ENCODE measurements around the gene LCE3A.

GRCh38 chr1:152621993-152622392 is 910 bp downstream of the LCE3A start:
- no peak for TF ChIP-seq CTCF (IDR thresholded peaks at IDR 0.05; ENCODE audit: low read depth, low read length, missing input control)
- no peak for TF ChIP-seq EGR1 (IDR thresholded peaks at IDR 0.05; ENCODE audit: low read depth in 2 of 2)

Data from liver (tissue), 3 donors.